HG03469 (cell line): ENCODE data around the gene PRDM11.

Experiments
- ATAC-seq: cut with Tn5 transposase; IDR thresholded peaks from one replicate; pipeline ENCODE4 v1.9.1; 2021; ENCODE audit warnings: mild to moderate bottlenecking, moderate library complexity, moderate number of reproducible peaks; ENCODE audit not compliant: unreplicated experiment

The PRDM11 gene

DNA sequence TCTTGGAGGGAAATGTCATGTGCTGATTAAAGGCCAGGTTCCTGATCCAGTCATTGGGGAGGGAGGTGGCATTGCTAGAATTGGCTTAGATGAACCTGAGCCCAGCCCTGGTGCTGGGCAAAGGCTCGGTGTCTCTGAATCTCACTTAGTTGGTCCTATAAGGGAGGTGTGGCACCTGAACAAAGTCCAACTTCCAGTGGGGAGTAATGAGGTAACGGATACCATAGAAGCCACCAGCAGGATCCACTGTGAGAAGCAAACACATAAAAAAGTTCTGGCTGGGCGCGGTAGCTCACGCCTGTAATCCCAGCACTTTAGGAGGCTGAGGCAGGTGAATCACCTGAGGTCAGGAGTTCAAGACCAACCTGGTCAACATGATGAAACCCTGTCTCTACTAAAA lies 26.6 kb downstream of the PRDM11 start:
- no peak for ATAC-seq

GRCh38 chr11:45174168-45174835 lies 27.9 kb downstream of the PRDM11 start:
- no peak for ATAC-seq

GRCh38 chr11:45174963-45175362 lies 28.5 kb downstream of the PRDM11 start:
- ATAC-seq, result no peak

DNA sequence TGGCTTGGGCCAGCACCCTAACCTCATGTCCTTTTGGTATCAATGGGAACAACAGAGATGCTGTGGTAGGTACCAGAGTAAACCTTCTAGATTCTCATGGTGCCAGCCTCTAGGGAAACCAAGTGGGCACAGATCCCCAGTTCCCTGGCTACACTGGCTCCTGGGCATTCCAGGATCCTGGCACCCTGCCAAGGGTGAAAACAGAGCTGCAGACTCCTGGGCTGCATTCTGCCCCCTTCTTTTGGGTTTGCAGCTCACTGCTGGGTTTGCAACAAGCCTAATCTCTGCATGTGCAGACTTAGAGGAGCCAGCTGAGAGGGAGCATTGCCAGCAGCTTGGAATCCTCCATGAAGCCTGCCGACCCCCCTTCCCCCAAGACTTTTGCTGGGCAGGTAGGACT lies 30.6 kb downstream of the PRDM11 start:
- ATAC-seq, result no peak

DNA sequence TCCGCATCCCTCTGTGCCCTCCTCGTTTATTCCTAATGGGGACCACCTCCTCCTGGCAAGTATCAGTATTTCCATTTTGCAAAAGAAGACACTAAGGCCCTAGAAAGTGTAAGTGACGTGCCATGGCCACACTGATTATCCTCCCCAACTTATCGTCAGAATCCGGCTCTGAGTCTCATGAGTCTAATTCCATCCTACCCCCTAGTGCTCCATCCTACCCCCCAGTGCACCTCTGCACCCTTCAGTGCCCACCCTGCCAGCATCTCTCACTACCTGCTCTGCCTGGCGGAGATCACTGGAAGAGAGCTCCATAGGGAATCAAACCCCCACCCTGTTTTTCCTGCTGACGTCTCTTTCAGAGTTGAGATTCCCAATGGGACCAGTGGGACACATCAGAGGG lies 31.8 kb downstream of the PRDM11 start:
- ATAC-seq, result no peak

DNA sequence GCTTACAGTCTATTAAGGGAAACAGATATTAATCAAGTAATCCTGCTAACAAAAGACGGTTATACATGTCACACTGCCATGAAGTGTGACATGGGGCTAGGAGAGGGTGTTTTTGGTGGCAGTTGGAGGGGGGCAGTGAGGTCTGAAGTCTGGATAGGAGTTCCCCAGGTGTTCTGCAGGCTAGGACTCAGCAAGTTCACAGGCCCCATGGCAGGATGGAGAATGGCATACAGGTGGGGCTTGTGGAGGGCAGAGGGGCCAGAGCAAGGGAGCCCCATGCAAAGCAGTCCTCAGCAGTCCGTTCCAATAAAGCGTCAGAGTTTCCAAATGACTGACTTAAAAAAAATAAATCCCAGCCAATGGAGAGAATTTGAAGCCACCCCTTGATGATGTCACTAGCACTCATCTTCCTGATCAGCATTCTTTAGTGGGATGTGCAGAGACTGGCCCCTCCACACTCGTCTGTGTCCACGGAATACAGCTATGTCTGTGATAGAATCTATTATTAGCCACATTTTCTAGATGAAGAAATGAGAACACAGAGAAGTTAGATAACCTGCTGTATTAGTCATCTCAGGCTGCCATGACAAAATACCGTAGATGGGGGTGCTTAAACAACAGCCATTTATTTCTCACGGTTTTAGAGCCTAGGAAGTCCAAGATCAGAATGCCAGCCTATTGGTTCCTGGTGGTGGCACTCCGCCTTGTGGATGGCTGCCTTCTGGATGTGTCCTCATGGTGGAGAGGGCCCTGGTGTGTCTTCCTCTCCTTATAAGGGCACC lies 32.6 kb downstream of the PRDM11 start:
- no peak for ATAC-seq

DNA sequence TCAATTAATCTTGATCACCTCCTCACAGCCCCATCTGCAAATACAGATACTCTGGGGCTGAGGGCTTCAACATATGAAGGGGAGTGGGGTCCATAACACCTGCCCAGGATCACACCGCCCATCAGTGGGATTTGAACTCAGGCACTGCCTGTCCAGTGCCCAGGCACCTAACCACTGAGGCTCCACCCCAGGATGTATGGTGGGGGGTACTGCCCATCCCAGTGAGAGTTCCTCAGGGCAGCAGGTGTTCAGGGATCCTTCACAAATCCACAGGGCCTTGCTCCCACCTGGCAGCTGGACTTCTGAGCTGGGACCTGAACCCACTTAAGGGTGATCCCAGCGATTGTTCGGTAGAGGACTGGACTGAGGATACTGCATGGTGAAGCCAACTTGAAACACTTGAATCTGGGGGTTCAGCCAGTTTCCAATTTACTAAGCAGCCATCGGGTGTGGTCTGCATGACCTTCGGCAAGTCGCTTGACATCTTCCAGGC lies 33.3 kb downstream of the PRDM11 start:
- ATAC-seq, result no peak

- no peak for ATAC-seq
These were observed 33.9 kb downstream of the PRDM11 start for GRCh38 chr11:45180179-45180847.

GRCh38 chr11:45180848-45181192 lies 34.4 kb downstream of the PRDM11 start:
- no peak for ATAC-seq

- ATAC-seq, result no peak
These were observed 34.9 kb downstream of the PRDM11 start for GRCh38 chr11:45181193-45181888.

DNA sequence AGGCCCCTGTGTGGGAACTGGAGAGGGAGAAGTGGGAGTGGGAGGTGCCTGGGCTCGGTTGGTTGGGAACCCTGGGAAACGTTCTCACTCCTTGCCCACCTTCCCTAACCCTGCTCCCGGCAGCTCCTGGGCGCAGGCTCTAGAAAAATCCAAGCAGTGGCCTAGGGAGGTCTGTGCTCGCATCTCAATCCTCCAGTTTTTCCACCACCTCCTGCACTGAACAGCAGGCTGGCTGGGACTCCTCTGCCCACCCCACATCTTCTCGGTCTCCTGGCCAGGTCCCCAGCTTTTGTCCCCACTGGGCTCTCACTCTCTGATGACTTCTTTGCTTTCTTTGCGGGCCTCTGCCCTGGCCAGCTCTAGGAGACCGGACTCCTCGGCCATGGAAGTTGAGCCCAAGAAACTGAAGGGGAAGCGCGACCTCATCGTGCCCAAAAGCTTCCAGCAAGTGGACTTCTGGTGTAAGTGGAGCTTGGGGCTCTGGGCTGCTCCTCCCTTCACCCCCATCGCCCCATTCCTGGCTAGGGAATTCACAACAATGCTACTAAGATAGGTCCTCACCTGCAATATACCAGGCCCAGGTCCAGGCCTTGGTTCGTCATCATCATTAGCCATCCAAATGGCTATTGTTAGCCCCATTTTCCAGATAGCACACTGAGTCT lies 35.6 kb downstream of the PRDM11 start:
- no peak for ATAC-seq

- no peak for ATAC-seq
These were observed 36.5 kb downstream of the PRDM11 start for GRCh38 chr11:45182902-45183301.

GRCh38 chr11:45184640-45185039 lies 38.2 kb downstream of the PRDM11 start:
- ATAC-seq, result no peak

DNA sequence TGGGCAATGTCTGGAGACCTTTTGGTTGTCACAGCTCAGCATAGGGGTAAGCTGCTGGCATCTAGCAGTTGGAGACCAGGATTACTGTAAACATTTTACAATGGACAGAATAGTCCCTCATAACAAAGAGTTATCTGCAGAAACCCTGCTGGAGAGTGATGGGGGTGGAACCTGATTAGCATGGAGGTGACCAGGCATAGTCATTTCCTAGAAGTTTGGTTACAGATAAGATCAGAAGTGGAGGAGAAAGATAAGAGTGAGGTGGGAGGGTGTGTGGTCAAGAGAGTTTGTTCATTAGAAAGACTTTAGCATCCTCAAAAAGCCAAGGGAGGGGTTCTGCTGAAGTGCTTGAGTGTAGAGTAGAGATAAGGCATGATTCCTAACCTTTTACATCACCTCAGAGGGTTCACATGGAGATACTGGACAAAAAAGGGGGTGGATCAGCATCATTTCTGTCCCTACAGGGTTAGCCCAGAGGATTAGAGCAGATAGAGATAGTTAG lies 38.8 kb downstream of the PRDM11 start:
- ATAC-seq, result no peak

DNA sequence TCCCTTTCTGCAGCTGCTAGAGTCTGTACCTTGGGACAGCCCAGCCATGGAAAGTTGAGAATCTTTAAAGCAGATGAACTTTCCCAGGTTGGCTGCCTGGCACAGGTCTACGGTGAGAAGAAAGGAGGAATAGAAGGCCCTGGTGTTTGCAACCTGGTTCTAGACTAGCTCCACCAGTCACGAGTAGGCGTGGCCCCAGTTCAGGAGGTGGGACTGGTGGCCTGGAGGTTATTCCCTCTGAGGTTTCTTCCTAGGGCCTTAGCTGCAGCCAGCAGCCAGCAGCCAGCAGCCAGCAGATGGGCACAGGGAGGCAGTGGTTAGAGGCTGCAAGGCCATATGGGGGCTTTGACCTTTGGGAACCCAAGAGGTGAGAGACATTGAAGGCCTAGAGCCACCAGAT lies 40.9 kb downstream of the PRDM11 start:
- no peak for ATAC-seq

DNA sequence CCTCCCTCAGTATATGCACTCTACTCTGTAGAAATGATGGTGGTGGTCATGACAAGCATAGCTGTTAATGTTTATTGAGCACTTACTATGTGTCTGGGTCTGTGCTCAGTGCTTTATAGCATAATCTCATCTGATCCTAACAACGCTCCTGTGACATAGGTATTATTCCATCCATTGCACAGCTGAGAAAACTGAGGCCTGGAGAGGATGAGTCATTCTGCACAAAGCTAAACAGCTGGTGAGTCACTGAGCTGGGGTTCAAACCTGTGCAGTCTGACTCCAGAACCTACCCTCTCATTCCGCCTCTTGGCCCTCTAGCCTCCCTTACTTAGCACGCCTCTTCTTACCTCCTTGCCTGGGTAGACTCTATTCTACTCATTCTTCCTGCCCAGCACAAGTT lies 41.7 kb downstream of the PRDM11 start:
- no peak for ATAC-seq

DNA sequence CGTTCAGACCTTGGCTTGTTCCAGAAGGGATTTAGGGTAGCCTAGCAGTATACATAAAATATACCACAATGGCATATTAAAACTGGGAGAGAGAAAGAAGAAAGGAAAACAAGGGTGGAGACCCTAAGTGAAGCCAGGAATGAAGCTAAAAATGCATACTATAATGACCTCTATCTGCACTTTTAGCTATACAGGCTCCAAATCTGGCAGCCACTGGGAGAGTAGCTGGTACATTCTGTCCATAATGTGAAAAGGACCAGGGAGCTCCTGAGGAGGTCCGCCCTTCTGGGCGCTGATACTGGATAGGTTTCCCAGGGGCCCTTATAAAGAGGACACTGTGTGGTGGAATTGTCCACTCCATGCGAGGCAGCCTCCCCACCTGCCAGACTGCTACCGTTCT lies 42.8 kb downstream of the PRDM11 start:
- ATAC-seq, result no peak

DNA sequence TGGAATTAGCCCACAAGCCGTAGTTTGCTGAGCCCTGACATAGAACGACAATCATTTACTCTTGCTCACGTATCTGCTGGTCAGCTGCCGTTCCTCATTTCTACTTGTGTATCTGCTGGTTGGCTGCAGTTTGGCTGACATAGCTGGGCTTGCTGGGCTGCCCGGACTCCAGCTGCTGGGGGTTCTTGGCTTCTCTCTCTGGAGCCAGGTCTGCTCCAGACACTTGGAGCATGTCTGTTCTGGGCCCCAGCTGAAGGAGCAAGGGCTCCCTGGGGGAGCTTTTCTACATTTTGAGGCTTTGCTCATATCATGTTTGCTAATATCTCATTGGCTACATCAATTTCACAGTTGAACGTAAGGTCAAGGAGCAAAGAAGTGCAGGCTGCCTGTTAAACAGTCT lies 47.3 kb downstream of the PRDM11 start:
- ATAC-seq, result no peak

- no peak for ATAC-seq
These were observed 58.3 kb downstream of the PRDM11 start for GRCh38 chr11:45204761-45205160.

DNA sequence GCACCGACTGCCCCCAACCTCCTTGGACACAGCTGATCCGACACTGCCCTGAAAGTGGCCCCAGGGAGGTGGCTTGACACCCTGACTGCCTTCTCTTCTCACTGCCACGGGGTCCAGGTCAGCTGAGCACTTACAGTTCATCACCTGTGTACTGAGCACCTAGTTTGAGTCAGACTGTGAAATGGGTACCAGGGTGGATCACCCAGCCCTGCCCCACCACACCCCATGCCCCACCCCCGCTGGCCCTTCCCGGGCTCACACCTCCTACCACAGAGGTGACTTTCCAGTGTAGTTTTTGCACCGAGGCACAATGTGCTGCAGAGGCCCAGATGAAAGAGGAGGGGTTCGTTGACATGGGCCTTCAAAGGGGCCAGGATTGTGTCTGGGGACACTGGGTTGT lies 59.5 kb downstream of the PRDM11 start:
- no peak for ATAC-seq

- no peak for ATAC-seq
These were observed 61.7 kb downstream of the PRDM11 start for GRCh38 chr11:45208135-45208534.
